ENCODE data around the gene FLVCR1.
A peak's percentile ranks its signal among the peaks of the same experiment; 100 is the strongest.

Gene FLVCR1

GRCh38 chr1:212918824-212919223 is 60.7 kb downstream of the FLVCR1 start:
- DNase-seq (no peak), ATAC-seq (no peak)
- H3K9me3 Mint-ChIP-seq = no peaks in the 10 kb centered on the region
- peaks cover 52% of the 10 kb centered on the region for H3K27me3 Mint-ChIP-seq
- H3K4me3 Mint-ChIP-seq = no peak overlapping the region
- peaks cover 10% of the 10 kb centered on the region for H3K4me1 Mint-ChIP-seq
- no peak overlapping the region for H3K27ac Mint-ChIP-seq

DNA sequence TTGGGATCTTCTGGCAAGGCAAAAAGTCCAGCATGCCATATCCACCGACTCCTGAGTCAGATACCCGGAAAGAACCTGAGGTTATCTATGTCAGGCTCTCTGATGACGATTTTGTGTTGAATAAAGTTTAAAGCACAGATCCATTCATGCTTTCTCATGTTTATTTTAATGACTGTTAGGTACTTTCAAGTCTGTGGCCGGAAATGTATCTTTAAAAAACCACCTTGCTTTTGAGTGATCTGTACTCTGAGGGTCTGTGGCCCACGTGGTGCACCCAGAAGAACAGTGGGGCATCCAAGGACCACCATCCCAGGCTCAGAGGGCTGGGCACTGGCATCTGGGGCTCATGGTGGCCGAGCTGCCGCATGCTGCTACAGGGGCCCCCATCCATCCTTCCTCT is 62.2 kb downstream of the FLVCR1 start:
- DNase-seq (no peak), ATAC-seq (no peak)
- Mint-ChIP-seq H3K27ac (no peak overlapping the region), H3K4me3 (no peak overlapping the region), H3K27me3 (peaks cover 50% of the 10 kb centered on the region), H3K9me3 (no peaks in the 10 kb centered on the region), H3K4me1 (peaks cover 10% of the 10 kb centered on the region)

DNA sequence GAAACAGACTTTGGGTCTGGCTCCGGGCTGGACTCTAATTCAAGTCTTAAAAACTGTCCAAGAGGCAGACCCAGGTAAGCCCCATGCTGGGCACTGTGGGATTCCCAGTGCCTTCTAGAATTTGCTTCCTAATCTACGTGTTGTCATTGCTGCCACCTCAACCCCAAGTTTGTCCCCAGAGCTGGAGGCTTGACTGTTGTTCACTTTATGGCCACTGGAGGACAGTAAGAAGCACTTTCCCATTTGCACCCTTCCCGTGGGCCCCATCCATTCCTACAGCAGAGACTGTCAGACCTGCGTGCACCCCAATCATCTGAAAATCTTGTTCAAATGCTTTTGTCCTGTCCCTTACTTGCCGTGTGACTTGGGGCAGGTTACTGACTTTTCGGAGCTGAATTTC is 62.8 kb downstream of the FLVCR1 start:
- no peaks in the 10 kb centered on the region for H3K9me3 Mint-ChIP-seq
- DNase-seq = no peak
- ATAC-seq = no peak
- H3K27ac Mint-ChIP-seq = no peak overlapping the region
- H3K4me3 Mint-ChIP-seq = no peak overlapping the region
- H3K4me1 Mint-ChIP-seq = peaks cover 17% of the 10 kb centered on the region
- H3K27me3 Mint-ChIP-seq = peaks cover 43% of the 10 kb centered on the region

GRCh38 chr1:212922016-212922415 is 63.9 kb downstream of the FLVCR1 start:
- peaks cover 8% of the 10 kb centered on the region for H3K4me1 Mint-ChIP-seq
- H3K9me3 Mint-ChIP-seq = no peaks in the 10 kb centered on the region
- no peak for DNase-seq
- H3K27ac Mint-ChIP-seq = no peak overlapping the region
- ATAC-seq = no peak
- peaks cover 32% of the 10 kb centered on the region for H3K27me3 Mint-ChIP-seq
- no peak overlapping the region for H3K4me3 Mint-ChIP-seq

GRCh38 chr1:212926372-212926771 is 68.3 kb downstream of the FLVCR1 start:
- Mint-ChIP-seq H3K4me1 (peaks cover 7% of the 10 kb centered on the region), H3K9me3 (no peaks in the 10 kb centered on the region), H3K4me3 (no peak overlapping the region), H3K27ac (no peak overlapping the region), H3K27me3 (peaks cover 4% of the 10 kb centered on the region)
- DNase-seq (no peak), ATAC-seq (no peak)

DNA sequence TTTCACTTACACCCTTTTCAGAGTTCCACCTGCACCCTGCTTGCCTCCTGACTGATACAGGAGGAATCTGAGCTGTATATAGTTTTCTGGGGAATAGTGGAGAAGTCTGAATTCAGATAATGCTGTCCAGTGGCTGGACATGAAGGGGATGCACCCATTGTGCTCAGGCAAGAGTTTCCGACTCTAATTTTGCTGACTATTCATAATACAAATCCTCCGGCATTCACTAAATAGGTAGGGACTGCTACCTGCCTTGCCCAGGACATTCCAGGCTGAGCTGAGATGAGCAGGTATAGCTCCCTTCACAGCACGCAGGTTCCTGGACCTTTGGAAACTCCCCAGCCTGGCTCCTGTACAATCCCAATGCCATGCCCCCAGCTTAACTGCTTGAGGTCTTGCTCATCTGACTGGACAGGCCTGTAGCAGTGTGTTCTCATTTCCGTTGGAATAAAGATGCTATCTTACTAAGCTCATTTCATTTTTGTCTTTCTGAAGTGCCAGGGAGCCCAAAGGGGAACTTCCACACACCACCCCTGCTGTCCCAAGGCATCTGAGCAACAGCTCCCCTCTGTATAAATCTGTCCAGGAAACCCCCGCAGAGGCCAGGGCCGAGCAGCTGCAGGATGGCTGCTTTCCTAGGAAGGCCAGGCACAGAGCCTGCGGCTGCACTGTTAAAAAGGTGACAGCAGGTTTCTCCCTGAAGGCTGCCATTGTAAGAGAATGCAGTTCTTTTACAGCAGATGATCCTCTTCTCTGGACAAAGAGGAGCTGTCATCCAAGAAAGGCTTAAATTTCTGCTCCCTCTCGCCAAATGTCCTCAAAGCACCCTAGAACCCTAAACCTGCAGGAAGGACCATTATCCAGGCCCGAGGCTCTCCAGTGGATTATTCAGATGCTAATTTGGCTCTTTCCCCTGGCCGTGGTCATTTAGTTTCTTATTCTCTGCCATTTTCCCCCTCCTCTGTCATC is 70.5 kb downstream of the FLVCR1 start:
- no peak for ATAC-seq
- no peak overlapping the region for H3K4me3 Mint-ChIP-seq
- no peaks in the 10 kb centered on the region for H3K27me3 Mint-ChIP-seq
- H3K27ac Mint-ChIP-seq = peak overlapping the region in 1 of 2 donors; percentile 44
- no peak for DNase-seq
- H3K4me1 Mint-ChIP-seq = peaks cover 7% of the 10 kb centered on the region
- no peaks in the 10 kb centered on the region for H3K9me3 Mint-ChIP-seq

DNA sequence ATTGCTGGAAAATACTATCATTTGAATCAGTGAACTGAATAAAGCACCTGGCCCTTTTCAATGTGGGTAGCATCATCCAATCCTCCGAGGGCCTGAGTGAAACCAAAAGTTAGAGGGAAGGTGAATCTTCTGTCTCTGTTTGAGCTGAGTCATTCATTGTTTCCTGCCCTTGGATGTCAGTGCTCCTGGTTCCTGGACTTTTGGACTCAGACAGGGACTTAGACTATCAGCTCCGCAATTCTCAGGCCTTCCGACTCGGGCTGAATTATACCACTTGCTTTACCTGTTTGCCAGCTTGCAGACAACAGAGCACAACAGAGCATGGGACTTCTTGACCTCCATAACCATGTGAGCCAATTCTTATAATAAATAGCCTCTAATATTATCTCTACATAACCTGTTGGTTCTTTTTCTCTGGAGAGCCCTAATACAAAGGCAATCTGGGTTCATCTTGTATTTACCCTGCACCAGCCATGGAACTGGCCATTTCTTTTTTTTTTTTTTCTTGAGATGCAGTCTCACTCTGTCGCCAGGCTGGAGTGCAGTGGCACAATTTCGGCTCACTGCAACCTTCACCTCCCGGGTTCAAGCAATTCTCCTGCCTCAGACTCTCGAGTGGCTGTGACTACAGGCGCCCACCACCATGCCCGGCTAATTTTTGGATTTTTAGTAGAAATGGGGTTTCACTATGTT is 73.1 kb downstream of the FLVCR1 start:
- no peaks in the 10 kb centered on the region for H3K9me3 Mint-ChIP-seq
- H3K27me3 Mint-ChIP-seq = no peaks in the 10 kb centered on the region
- ATAC-seq (no peak), DNase-seq (no peak)
- H3K4me1 Mint-ChIP-seq = no peaks in the 10 kb centered on the region
- H3K27ac Mint-ChIP-seq = no peak overlapping the region
- H3K4me3 Mint-ChIP-seq = no peak overlapping the region

DNA sequence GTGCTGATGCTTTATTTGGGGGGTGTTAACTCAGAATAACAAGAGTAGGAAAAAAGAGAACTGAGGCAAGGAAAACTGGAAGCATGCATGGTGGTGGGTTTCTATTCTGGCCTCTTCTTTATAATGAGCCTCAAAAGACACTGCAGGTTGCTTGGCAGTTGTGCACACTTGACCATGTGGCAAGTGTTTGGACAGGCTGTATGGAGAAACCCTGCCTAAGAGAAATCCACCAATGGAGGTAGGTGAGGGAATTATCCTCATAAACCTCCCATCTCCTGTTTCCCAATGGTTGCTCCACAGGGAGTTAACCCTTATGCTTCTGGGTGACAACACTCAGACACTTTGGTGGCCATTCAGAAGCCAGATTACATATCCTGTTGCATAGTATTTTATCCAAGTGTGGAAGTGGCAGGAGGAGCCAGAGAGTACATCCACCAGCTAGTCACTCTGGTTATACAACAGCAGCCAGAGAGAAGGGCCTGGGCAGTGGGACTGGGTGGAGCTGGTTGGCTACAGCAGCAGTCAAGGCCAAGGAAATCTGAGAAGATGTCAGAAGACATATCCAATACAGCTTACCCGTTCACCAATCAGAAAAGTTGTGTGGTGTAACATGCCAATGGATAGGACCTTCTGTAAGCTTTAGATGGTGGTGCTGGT is 75.9 kb downstream of the FLVCR1 start:
- ATAC-seq (no peak), DNase-seq (no peak)
- H3K9me3 Mint-ChIP-seq = no peaks in the 10 kb centered on the region
- H3K4me1 Mint-ChIP-seq = peaks cover 4% of the 10 kb centered on the region
- no peaks in the 10 kb centered on the region for H3K27me3 Mint-ChIP-seq
- no peak overlapping the region for H3K4me3 Mint-ChIP-seq
- no peak overlapping the region for H3K27ac Mint-ChIP-seq

GRCh38 chr1:212935387-212935981 is 77.4 kb downstream of the FLVCR1 start:
- Mint-ChIP-seq H3K27ac (no peak overlapping the region), H3K9me3 (no peaks in the 10 kb centered on the region), H3K4me3 (no peak overlapping the region), H3K27me3 (no peaks in the 10 kb centered on the region), H3K4me1 (peaks cover 4% of the 10 kb centered on the region)
- DNase-seq = no peak
- no peak for ATAC-seq

DNA sequence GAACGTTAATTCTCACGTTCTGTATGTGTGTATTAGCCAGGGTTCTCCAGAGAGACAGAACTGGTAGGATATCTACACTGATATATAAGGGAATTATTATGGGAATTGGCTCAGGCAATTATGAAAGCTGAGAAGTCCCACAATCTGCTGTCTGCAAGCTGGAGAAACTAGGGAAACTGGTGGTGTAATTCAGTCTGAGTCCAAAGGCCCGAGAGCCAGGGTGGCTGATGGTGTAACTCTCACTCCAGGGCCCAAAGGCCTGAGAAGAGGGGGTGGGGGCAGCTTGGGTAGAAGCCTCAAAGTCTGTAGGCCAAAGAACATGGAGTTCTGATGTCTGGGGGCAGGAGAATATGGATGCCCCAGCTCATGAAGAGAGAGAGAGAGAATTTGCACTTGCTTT is 79.0 kb downstream of the FLVCR1 start:
- ATAC-seq (no peak), DNase-seq (no peak)
- peaks cover 0 to 6% of the 10 kb centered on the region in 2 donors for H3K9me3 Mint-ChIP-seq
- H3K4me1 Mint-ChIP-seq = peaks cover 4% of the 10 kb centered on the region
- H3K4me3 Mint-ChIP-seq = no peak overlapping the region
- peaks cover 9% of the 10 kb centered on the region for H3K27me3 Mint-ChIP-seq
- no peak overlapping the region for H3K27ac Mint-ChIP-seq

GRCh38 chr1:212938846-212939245 is 80.8 kb downstream of the FLVCR1 start:
- no peak for DNase-seq
- H3K9me3 Mint-ChIP-seq = peaks cover 0 to 6% of the 10 kb centered on the region in 2 donors

GRCh38 chr1:212941452-212941851 is 83.4 kb downstream of the FLVCR1 start:
- Mint-ChIP-seq H3K27me3 (peaks cover 9% of the 10 kb centered on the region), H3K27ac (no peak overlapping the region), H3K9me3 (peaks cover 0 to 6% of the 10 kb centered on the region in 2 donors), H3K4me1 (peaks cover 4% of the 10 kb centered on the region), H3K4me3 (no peak overlapping the region)
- DNase-seq (no peak), ATAC-seq (no peak)

More at GRCh38 chr1:212938846-212939245, 80.8 kb downstream of the FLVCR1 start:
- no peak overlapping the region for H3K4me3 Mint-ChIP-seq
- no peak for ATAC-seq
- no peak overlapping the region for H3K27ac Mint-ChIP-seq
- peaks cover 4% of the 10 kb centered on the region for H3K4me1 Mint-ChIP-seq
- H3K27me3 Mint-ChIP-seq = peaks cover 9% of the 10 kb centered on the region

DNA sequence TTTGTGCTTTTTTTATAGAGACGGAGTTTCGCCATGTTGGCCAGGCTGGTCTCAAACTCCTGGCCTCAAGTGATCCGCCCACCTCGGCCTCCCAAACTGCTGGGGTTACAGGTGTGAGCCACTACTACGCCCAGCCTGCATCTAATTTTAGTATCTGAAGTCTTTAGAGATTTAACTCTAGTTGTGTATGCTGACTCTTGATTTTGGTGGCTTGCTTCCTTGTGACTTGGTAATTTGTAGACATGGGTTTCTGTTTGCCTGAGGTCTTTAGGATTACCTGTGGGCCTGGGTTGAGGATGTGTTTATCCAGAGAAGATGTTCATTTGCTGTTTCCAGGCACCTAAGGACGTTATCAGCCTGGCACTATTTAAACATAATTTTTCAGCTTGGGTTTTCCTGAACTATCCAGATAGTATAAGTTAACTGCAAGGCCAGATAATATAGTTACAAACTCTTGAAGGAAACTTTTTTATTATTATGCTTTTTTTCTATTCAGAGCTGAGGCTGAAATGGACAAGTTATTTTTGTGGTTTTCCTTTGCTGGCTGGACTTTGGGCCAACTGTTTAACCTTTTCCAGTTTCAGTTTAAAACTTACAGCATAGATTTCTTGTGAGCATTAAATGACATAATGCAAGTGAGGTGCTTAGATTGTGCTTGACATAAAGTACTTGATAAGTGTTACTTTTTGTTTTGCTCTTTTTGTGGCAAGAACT is 84.8 kb downstream of the FLVCR1 start:
- ATAC-seq (no peak), DNase-seq (no peak)
- H3K4me3 Mint-ChIP-seq = no peak overlapping the region
- H3K9me3 Mint-ChIP-seq = peaks cover 0 to 6% of the 10 kb centered on the region in 2 donors
- peaks cover 2% of the 10 kb centered on the region for H3K4me1 Mint-ChIP-seq
- H3K27ac Mint-ChIP-seq = no peak overlapping the region
- peaks cover 9% of the 10 kb centered on the region for H3K27me3 Mint-ChIP-seq

- H3K9me3 Mint-ChIP-seq = peaks cover 0 to 6% of the 10 kb centered on the region in 2 donors
- DNase-seq (no peak), ATAC-seq (no peak)
- H3K4me3 Mint-ChIP-seq = no peak overlapping the region
- H3K27ac Mint-ChIP-seq = no peak overlapping the region
- H3K27me3 Mint-ChIP-seq = peaks cover 11% of the 10 kb centered on the region
- H3K4me1 Mint-ChIP-seq = no peaks in the 10 kb centered on the region
Observed at GRCh38 chr1:212943393-212943710, 85.3 kb downstream of the FLVCR1 start.
